ACHN (cell line): ENCODE results near the gene PYGB.

ENCODE experiments used
- DNase-seq: peaks from one replicate; pipeline ENCODE4 v3.0.0-alpha.2; 2015
- in situ Hi-C: cut with HindIII; loops from 2 replicates; pipeline ENCODE4 v1.10.0; 2017; ENCODE audit warnings: low sequenced_read_pairs, low pct_ligation_motif_present, low pct_unique_long_range_greater_than_20kb

Gene PYGB

GRCh38 chr20:25314497-25315417, 66.9 kb downstream of the PYGB start:
- in situ Hi-C loops = no loop called here
- peak; percentile 66 for DNase-seq

- in situ Hi-C loops = no loop called here
- DNase-seq = peak; percentile 80
These were observed 67.7 kb downstream of the PYGB start for GRCh38 chr20:25315418-25316210.

- in situ Hi-C loops = no loop called here
- no peak for DNase-seq
These were observed 68.8 kb downstream of the PYGB start for GRCh38 chr20:25316506-25317190.

- in situ Hi-C loops = no loop called here
- DNase-seq = no peak
These were observed 69.6 kb downstream of the PYGB start for GRCh38 chr20:25317351-25318075.

GRCh38 chr20:25318471-25319240, 70.8 kb downstream of the PYGB start:
- no peak for DNase-seq
- in situ Hi-C loops = no loop called here

- no peak for DNase-seq
- in situ Hi-C loops = no loop called here
These were observed 71.6 kb downstream of the PYGB start for GRCh38 chr20:25319241-25320034.

- DNase-seq = no peak
- in situ Hi-C loops = no loop called here
These were observed 72.3 kb downstream of the PYGB start for GRCh38 chr20:25320035-25320800.

GRCh38 chr20:25321262-25321831, 73.5 kb downstream of the PYGB start:
- DNase-seq = no peak
- in situ Hi-C loops = no loop called here

- no peak for DNase-seq
- in situ Hi-C loops = no loop called here
These were observed 74.1 kb downstream of the PYGB start for GRCh38 chr20:25321991-25322390.

- no peak for DNase-seq
- in situ Hi-C loops = no loop called here
These were observed 75.8 kb downstream of the PYGB start for GRCh38 chr20:25323496-25324246.

- in situ Hi-C loops = no loop called here
- DNase-seq = no peak
These were observed 76.5 kb downstream of the PYGB start for GRCh38 chr20:25324412-25324811.

GRCh38 chr20:25325073-25325472, 77.2 kb downstream of the PYGB start:
- in situ Hi-C loops = no loop called here
- DNase-seq = no peak

- in situ Hi-C loops = no loop called here
- no peak for DNase-seq
These were observed 78.1 kb downstream of the PYGB start for GRCh38 chr20:25325997-25326396.

GRCh38 chr20:25327521-25328235, 79.8 kb downstream of the PYGB start:
- in situ Hi-C loops = no loop called here
- DNase-seq = no peak

- in situ Hi-C loops = no loop called here
- DNase-seq = no peak
These were observed 81.1 kb downstream of the PYGB start for GRCh38 chr20:25328954-25329498.
